ENCODE results near the gene SNX17. TPM values are rescaled to one million over a fixed set of nuclear protein-coding genes. Genes with fewer than 3 reads are reported as not detected.

The SNX17 gene
- total and polyA plus RNA-seq, 2 donors (not counting 1 experiment from before 2014, with no cell fraction given) = 118 to 155 TPM

Other genes with a start within 250 kb of the SNX17 start
- gene ABHD1, start 246.8 kb upstream of the SNX17 start, total RNA-seq = 0.17 and 0.26 TPM in 2 replicates
- 0.08 and 0.10 TPM in 2 replicates for gene ABHD1, start 246.8 kb upstream of the SNX17 start, polyA plus RNA-seq
- 36.0 and 39.8 TPM in 2 replicates for gene PREB, start 236.0 kb upstream of the SNX17 start, total RNA-seq
- gene PREB, start 236.0 kb upstream of the SNX17 start, polyA plus RNA-seq = 42.9 and 48.5 TPM in 2 replicates
- gene PRR30, start 231.2 kb upstream of the SNX17 start, total RNA-seq = not detected in 2 replicates
- not detected in 2 replicates for gene PRR30, start 231.2 kb upstream of the SNX17 start, polyA plus RNA-seq
- gene TCF23, start 221.6 kb upstream of the SNX17 start, total RNA-seq = under 0.01 TPM in 1 of 2 replicates, not detected in the other
- not detected in 2 replicates for gene TCF23, start 221.6 kb upstream of the SNX17 start, polyA plus RNA-seq
- 202 and 235 TPM in 2 replicates for gene ATRAID, start 158.6 kb upstream of the SNX17 start, total RNA-seq
- 176 and 238 TPM in 2 replicates for gene ATRAID, start 158.6 kb upstream of the SNX17 start, polyA plus RNA-seq
- gene SLC5A6, start 158.3 kb upstream of the SNX17 start, total RNA-seq = 13.9 and 18.5 TPM in 2 replicates
- gene SLC5A6, start 158.3 kb upstream of the SNX17 start, polyA plus RNA-seq = 11.5 and 21.0 TPM in 2 replicates
- 32.0 and 33.1 TPM in 2 replicates for gene CAD, start 153.2 kb upstream of the SNX17 start, total RNA-seq
- 11.9 and 21.5 TPM in 2 replicates for gene CAD, start 153.2 kb upstream of the SNX17 start, polyA plus RNA-seq
- under 0.01 TPM in 1 of 2 replicates, not detected in the other for gene SLC30A3, start 107.6 kb upstream of the SNX17 start, total RNA-seq
- 0.12 and 0.38 TPM in 2 replicates for gene SLC30A3, start 107.6 kb upstream of the SNX17 start, polyA plus RNA-seq
- not detected in 2 replicates for gene DNAJC5G, start 95.2 kb upstream of the SNX17 start, total RNA-seq
- not detected in 2 replicates for gene DNAJC5G, start 95.2 kb upstream of the SNX17 start, polyA plus RNA-seq
- gene TRIM54, start 88.2 kb upstream of the SNX17 start, total RNA-seq = 0.17 TPM in 1 of 2 replicates, not detected in the other
- 0.06 TPM in 1 of 2 replicates, not detected in the other for gene TRIM54, start 88.2 kb upstream of the SNX17 start, polyA plus RNA-seq
- gene UCN, start 62.2 kb upstream of the SNX17 start, total RNA-seq = 1.2 and 1.3 TPM in 2 replicates
- 0.14 TPM in 1 of 2 replicates, not detected in the other for gene UCN, start 62.2 kb upstream of the SNX17 start, polyA plus RNA-seq
- gene MPV17, start 47.5 kb upstream of the SNX17 start, total RNA-seq = 65.2 and 83.2 TPM in 2 replicates
- 272 and 289 TPM in 2 replicates for gene MPV17, start 47.5 kb upstream of the SNX17 start, polyA plus RNA-seq
- gene GTF3C2, start 13.9 kb upstream of the SNX17 start, total RNA-seq = 18.2 and 19.2 TPM in 2 replicates
- 30.2 and 41.8 TPM in 2 replicates for gene GTF3C2, start 13.9 kb upstream of the SNX17 start, polyA plus RNA-seq
- gene EIF2B4, start 278 bp upstream of the SNX17 start, total RNA-seq = 28.6 and 28.8 TPM in 2 replicates
- gene EIF2B4, start 278 bp upstream of the SNX17 start, polyA plus RNA-seq = 29.8 and 41.2 TPM in 2 replicates
- gene ZNF513, start 10.1 kb downstream of the SNX17 start, total RNA-seq = 7.7 and 8.4 TPM in 2 replicates
- gene ZNF513, start 10.1 kb downstream of the SNX17 start, polyA plus RNA-seq = 7.0 and 7.4 TPM in 2 replicates
- 63.4 and 67.0 TPM in 2 replicates for gene PPM1G, start 39.0 kb downstream of the SNX17 start, total RNA-seq
- 54.7 and 85.4 TPM in 2 replicates for gene PPM1G, start 39.0 kb downstream of the SNX17 start, polyA plus RNA-seq
- 68.1 and 77.5 TPM in 2 replicates for gene NRBP1, start 58.0 kb downstream of the SNX17 start, total RNA-seq
- gene NRBP1, start 58.0 kb downstream of the SNX17 start, polyA plus RNA-seq = 169 and 192 TPM in 2 replicates
- 0.33 TPM in 1 of 2 replicates, not detected in the other for gene KRTCAP3, start 71.8 kb downstream of the SNX17 start, total RNA-seq
- gene KRTCAP3, start 71.8 kb downstream of the SNX17 start, polyA plus RNA-seq = 0.12 and 0.22 TPM in 2 replicates
- 28.5 and 33.0 TPM in 2 replicates for gene IFT172, start 119.1 kb downstream of the SNX17 start, total RNA-seq
- 10.9 and 11.2 TPM in 2 replicates for gene IFT172, start 119.1 kb downstream of the SNX17 start, polyA plus RNA-seq
- gene FNDC4, start 124.6 kb downstream of the SNX17 start, total RNA-seq = 12.8 and 18.3 TPM in 2 replicates
- gene FNDC4, start 124.6 kb downstream of the SNX17 start, polyA plus RNA-seq = 9.6 and 15.2 TPM in 2 replicates
- gene GCKR, start 126.2 kb downstream of the SNX17 start, total RNA-seq = 0.26 and 0.50 TPM in 2 replicates
- 0.16 and 0.35 TPM in 2 replicates for gene GCKR, start 126.2 kb downstream of the SNX17 start, polyA plus RNA-seq
- gene ZNF512, start 212.4 kb downstream of the SNX17 start, total RNA-seq = 16.4 and 23.6 TPM in 2 replicates
- gene ZNF512, start 212.4 kb downstream of the SNX17 start, polyA plus RNA-seq = 31.3 and 36.6 TPM in 2 replicates